Measurements from ENCODE around the gene WDFY4. TPM values are rescaled to one million over a fixed set of nuclear protein-coding genes. Genes with fewer than 3 reads are reported as not detected.

Gene WDFY4
- total and polyA plus RNA-seq, 2 experiments from 2014 or later = 0.14 TPM; not detected in 1

DNA sequence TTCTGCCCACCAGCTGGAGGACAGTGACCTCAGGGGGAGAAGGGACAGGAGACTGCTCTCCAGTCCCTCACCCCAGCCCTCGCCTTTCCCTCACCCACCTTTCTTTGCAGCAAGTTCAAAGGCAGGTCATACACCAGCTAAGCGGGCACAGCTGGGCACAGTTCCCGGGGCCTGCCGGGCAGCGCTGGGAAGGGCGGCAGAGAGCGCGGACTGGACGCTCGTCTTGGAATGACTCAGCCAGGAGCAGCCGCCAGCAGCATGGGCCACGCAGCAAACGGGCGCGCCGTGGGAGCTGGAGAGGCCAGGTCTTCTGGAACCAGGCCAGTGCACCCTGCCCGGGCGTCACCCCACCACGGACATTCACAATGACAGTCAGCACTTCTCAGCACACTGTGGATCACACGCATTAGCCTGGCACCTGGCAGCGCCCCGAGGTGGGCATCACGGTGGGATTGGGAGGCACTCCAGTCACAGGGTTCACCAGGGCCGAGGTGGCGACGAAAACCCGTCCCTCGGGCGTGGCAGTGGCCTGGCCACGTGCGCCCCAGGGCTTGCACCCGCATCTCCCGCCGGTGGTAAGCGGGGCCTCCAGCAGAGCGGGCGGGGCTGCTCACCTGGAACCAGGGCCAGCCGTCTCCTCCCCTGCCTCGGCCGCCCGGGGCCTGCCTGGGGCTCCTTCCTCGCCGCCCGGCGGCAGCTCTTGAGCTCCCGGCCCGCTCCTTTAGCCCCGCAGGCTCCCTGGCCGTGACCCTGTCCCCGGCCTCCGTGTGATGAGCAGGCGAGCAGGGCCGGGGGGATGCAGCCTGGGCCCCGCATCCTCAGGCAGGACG lies 29.0 kb upstream of the WDFY4 start:
- Histone ChIP-seq H3K4me3 (peak overlapping the region; percentile 57), H3K9me2 (ENCODE audit: insufficient read depth) (no peaks in the 10 kb centered on the region), H3F3A (replicated peaks; ENCODE audit: low read depth) (no peaks in the 10 kb centered on the region), H4K20me1 (replicated peaks; ENCODE audit: insufficient read depth) (no peaks in the 10 kb centered on the region), H3K4me2 (peak overlapping the region; percentile 88), H2AFZ (peak overlapping the region; percentile 66), H3K4me1 (ENCODE audit: insufficient read depth) (peaks cover 8% of the 10 kb centered on the region; the same call in 1 of the 2 replicates), H3K27me3 (ENCODE audit: insufficient read depth) (peaks cover 20% of the 10 kb centered on the region), H3K36me3 (ENCODE audit: insufficient read depth) (no peaks in the 10 kb centered on the region), H3K79me2 (replicated peaks; ENCODE audit: insufficient read depth) (no peaks in the 10 kb centered on the region), H3K27ac (ENCODE audit: low read depth) (no peak overlapping the region)
- H3K4me1 Mint-ChIP-seq = peaks cover 6% of the 10 kb centered on the region
- ATAC-seq (peak; percentile 61), DNase-seq (ENCODE audit: low spot score) (peak; percentile 59)
- no peaks in the 10 kb centered on the region for H3K9me3 Mint-ChIP-seq
- no peak overlapping the region for H3K27ac Mint-ChIP-seq
- H3K36me3 Mint-ChIP-seq (ENCODE audit: low read depth) = no peaks in the 10 kb centered on the region
- H3K4me3 Mint-ChIP-seq = no peak overlapping the region; the same call in 2 of the 3 replicates
- H3K27me3 Mint-ChIP-seq (ENCODE audit: insufficient read depth, low read depth, poor library complexity) = peaks cover 17% of the 10 kb centered on the region
- TF ChIP-seq, protein P1, sequence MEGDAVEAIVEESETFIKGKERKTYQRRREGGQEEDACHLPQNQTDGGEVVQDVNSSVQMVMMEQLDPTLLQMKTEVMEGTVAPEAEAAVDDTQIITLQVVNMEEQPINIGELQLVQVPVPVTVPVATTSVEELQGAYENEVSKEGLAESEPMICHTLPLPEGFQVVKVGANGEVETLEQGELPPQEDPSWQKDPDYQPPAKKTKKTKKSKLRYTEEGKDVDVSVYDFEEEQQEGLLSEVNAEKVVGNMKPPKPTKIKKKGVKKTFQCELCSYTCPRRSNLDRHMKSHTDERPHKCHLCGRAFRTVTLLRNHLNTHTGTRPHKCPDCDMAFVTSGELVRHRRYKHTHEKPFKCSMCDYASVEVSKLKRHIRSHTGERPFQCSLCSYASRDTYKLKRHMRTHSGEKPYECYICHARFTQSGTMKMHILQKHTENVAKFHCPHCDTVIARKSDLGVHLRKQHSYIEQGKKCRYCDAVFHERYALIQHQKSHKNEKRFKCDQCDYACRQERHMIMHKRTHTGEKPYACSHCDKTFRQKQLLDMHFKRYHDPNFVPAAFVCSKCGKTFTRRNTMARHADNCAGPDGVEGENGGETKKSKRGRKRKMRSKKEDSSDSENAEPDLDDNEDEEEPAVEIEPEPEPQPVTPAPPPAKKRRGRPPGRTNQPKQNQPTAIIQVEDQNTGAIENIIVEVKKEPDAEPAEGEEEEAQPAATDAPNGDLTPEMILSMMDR (conservative IDR thresholded peaks at IDR 0.05; ENCODE audit: low read depth in 2 of 2) = no peak
- TF ChIP-seq, protein P2, sequence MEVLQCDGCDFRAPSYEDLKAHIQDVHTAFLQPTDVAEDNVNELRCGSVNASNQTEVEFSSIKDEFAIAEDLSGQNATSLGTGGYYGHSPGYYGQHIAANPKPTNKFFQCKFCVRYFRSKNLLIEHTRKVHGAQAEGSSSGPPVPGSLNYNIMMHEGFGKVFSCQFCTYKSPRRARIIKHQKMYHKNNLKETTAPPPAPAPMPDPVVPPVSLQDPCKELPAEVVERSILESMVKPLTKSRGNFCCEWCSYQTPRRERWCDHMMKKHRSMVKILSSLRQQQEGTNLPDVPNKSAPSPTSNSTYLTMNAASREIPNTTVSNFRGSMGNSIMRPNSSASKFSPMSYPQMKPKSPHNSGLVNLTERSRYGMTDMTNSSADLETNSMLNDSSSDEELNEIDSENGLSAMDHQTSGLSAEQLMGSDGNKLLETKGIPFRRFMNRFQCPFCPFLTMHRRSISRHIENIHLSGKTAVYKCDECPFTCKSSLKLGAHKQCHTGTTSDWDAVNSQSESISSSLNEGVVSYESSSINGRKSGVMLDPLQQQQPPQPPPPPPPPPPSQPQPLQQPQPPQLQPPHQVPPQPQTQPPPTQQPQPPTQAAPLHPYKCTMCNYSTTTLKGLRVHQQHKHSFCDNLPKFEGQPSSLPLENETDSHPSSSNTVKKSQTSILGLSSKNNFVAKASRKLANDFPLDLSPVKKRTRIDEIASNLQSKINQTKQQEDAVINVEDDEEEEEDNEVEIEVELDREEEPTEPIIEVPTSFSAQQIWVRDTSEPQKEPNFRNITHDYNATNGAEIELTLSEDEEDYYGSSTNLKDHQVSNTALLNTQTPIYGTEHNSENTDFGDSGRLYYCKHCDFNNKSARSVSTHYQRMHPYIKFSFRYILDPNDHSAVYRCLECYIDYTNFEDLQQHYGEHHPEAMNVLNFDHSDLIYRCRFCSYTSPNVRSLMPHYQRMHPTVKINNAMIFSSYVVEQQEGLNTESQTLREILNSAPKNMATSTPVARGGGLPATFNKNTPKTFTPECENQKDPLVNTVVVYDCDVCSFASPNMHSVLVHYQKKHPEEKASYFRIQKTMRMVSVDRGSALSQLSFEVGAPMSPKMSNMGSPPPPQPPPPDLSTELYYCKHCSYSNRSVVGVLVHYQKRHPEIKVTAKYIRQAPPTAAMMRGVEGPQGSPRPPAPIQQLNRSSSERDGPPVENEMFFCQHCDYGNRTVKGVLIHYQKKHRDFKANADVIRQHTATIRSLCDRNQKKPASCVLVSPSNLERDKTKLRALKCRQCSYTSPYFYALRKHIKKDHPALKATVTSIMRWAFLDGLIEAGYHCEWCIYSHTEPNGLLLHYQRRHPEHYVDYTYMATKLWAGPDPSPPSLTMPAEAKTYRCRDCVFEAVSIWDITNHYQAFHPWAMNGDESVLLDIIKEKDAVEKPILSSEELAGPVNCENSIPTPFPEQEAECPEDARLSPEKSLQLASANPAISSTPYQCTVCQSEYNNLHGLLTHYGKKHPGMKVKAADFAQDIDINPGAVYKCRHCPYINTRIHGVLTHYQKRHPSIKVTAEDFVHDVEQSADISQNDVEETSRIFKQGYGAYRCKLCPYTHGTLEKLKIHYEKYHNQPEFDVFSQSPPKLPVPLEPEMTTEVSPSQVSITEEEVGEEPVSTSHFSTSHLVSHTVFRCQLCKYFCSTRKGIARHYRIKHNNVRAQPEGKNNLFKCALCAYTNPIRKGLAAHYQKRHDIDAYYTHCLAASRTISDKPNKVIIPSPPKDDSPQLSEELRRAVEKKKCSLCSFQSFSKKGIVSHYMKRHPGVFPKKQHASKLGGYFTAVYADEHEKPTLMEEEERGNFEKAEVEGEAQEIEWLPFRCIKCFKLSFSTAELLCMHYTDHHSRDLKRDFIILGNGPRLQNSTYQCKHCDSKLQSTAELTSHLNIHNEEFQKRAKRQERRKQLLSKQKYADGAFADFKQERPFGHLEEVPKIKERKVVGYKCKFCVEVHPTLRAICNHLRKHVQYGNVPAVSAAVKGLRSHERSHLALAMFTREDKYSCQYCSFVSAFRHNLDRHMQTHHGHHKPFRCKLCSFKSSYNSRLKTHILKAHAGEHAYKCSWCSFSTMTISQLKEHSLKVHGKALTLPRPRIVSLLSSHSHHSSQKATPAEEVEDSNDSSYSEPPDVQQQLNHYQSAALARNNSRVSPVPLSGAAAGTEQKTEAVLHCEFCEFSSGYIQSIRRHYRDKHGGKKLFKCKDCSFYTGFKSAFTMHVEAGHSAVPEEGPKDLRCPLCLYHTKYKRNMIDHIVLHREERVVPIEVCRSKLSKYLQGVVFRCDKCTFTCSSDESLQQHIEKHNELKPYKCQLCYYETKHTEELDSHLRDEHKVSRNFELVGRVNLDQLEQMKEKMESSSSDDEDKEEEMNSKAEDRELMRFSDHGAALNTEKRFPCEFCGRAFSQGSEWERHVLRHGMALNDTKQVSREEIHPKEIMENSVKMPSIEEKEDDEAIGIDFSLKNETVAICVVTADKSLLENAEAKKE (CRISPR knock-in tag; IDR thresholded peaks at IDR 0.05) = no peak
- TF ChIP-seq EZH2 (IDR thresholded peaks at IDR 0.05; ENCODE audit: low read depth, unreplicated experiment) (no peak), ZNF331 (CRISPR knock-in tag; IDR thresholded peaks at IDR 0.05; ENCODE audit: low read depth) (no peak), ZNF114 (CRISPR knock-in tag; IDR thresholded peaks at IDR 0.05) (no peak), CREB1 (CRISPR knock-in tag; IDR thresholded peaks at IDR 0.05; ENCODE audit: low read depth) (no peak), JUNB (IDR thresholded peaks at IDR 0.05; ENCODE audit: unreplicated experiment) (no peak), POLR2AphosphoS5 (IDR thresholded peaks at IDR 0.05; ENCODE audit: low read depth) (no peak), NANOG (IDR thresholded peaks at IDR 0.05; ENCODE audit: borderline replicate concordance) (no peak), STAT1 (IDR thresholded peaks at IDR 0.05; ENCODE audit: unreplicated experiment) (no peak), EZH2phosphoT487 (IDR thresholded peaks at IDR 0.05; ENCODE audit: unreplicated experiment) (no peak), ETS1 (IDR thresholded peaks at IDR 0.05) (no peak)
- TF ChIP-seq, protein P3, sequence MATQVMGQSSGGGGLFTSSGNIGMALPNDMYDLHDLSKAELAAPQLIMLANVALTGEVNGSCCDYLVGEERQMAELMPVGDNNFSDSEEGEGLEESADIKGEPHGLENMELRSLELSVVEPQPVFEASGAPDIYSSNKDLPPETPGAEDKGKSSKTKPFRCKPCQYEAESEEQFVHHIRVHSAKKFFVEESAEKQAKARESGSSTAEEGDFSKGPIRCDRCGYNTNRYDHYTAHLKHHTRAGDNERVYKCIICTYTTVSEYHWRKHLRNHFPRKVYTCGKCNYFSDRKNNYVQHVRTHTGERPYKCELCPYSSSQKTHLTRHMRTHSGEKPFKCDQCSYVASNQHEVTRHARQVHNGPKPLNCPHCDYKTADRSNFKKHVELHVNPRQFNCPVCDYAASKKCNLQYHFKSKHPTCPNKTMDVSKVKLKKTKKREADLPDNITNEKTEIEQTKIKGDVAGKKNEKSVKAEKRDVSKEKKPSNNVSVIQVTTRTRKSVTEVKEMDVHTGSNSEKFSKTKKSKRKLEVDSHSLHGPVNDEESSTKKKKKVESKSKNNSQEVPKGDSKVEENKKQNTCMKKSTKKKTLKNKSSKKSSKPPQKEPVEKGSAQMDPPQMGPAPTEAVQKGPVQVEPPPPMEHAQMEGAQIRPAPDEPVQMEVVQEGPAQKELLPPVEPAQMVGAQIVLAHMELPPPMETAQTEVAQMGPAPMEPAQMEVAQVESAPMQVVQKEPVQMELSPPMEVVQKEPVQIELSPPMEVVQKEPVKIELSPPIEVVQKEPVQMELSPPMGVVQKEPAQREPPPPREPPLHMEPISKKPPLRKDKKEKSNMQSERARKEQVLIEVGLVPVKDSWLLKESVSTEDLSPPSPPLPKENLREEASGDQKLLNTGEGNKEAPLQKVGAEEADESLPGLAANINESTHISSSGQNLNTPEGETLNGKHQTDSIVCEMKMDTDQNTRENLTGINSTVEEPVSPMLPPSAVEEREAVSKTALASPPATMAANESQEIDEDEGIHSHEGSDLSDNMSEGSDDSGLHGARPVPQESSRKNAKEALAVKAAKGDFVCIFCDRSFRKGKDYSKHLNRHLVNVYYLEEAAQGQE (IDR thresholded peaks at IDR 0.05; ENCODE audit: unreplicated experiment) = no peak
